SU-DHL-6 (cell line): ENCODE results near the gene IGSF21.

Experiments
- EZH2phosphoT487 ChIP-seq: fragments of 200-600 bp; sonication (generic), shearing (Covaris generic); conservative IDR thresholded peaks from 2 replicates; pipeline ENCODE4 v1.6.1; 2018; ENCODE audit warnings: mild to moderate bottlenecking, antibody characterized with exemption, low read length, moderate library complexity, mixed read lengths
- TF ChIP-seq, protein P1 (sequence below): fragments of 200-600 bp; sonication (generic); IDR thresholded peaks from one replicate; pipeline ENCODE4 v1.5.1; 2017; ENCODE audit warnings: antibody characterized with exemption, mild to moderate bottlenecking, low read length, moderate library complexity; ENCODE audit not compliant: insufficient read depth, poor library complexity, severe bottlenecking

DNA sequence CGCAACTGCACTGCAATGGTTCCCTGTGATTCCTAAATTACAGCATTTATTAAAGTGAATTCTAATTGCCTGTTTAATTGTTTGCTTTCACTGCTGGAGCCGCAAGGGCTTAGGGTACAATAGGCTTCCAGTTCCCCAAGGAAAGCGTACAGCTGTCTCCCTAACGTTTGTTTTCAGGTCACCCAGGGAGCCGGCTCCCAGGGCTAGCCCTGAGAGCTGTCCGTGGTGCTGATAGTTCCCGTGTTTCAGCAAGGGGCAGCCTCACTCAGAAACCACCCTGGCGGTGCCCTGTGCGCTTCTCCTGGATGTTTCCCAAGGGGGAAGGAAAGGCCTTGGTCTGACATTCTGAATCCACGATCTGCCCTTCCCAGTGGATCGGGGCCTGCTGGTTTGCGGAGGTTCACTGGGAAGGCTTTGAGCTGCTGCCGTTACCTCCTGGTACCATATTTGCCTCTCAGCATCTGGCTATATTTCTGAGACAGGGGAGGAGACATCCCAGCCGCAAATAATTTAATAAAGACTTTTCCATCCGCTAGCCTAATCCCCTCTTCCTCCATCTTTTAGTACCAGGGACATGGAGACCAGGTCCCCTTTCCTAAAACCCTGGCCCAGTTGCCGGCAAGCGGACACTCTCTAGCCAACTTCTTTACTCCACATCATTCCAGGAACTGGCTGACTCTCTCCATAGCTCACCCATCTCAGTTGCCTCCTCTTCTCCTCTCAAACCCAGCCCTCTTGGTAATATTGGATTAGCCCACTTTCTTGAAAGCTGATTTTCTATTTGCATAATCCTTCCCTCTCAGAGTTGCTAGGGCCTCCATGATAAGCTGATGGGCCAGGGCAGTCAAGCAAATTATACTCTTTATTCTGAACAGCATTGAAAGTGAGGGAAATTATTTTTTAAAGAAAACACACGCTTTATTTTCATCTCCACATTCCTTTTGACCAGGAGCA is 149.0 kb downstream of the IGSF21 start:
- TF ChIP-seq, protein P1, sequence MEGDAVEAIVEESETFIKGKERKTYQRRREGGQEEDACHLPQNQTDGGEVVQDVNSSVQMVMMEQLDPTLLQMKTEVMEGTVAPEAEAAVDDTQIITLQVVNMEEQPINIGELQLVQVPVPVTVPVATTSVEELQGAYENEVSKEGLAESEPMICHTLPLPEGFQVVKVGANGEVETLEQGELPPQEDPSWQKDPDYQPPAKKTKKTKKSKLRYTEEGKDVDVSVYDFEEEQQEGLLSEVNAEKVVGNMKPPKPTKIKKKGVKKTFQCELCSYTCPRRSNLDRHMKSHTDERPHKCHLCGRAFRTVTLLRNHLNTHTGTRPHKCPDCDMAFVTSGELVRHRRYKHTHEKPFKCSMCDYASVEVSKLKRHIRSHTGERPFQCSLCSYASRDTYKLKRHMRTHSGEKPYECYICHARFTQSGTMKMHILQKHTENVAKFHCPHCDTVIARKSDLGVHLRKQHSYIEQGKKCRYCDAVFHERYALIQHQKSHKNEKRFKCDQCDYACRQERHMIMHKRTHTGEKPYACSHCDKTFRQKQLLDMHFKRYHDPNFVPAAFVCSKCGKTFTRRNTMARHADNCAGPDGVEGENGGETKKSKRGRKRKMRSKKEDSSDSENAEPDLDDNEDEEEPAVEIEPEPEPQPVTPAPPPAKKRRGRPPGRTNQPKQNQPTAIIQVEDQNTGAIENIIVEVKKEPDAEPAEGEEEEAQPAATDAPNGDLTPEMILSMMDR = no peak
- no peak for TF ChIP-seq EZH2phosphoT487
